ENCODE data around the gene MBNL1.
"Not testable (repeated sequence)": the region's sequence is repeated elsewhere in the genome, so short reads cannot be mapped to it uniquely, and the experiment has no call there.

The MBNL1 gene

GRCh38 chr3:152323834-152324233 is 55.1 kb downstream of the MBNL1 start:
- peak; percentile 69 for ATAC-seq (replicated peaks)
- peak overlapping the region; percentile 54 to 77 for H3K4me3 Mint-ChIP-seq
- H3K4me1 Mint-ChIP-seq (ENCODE audit: low read depth in 2 of 2), result peaks cover 53 to 65% of the 10 kb centered on the region in 2 donors
- no peaks in the 10 kb centered on the region for H3K27me3 Mint-ChIP-seq
- DNase-seq, result no peak
- peak overlapping the region; percentile 57 to 69 for H3K27ac Mint-ChIP-seq
- no peaks in the 10 kb centered on the region for H3K9me3 Mint-ChIP-seq
- peaks cover 47% of the 10 kb centered on the region for H3K36me3 Mint-ChIP-seq (ENCODE audit: insufficient read depth)

- Mint-ChIP-seq H3K27me3 (no peaks in the 10 kb centered on the region), H3K36me3 (ENCODE audit: insufficient read depth) (peaks cover 44% of the 10 kb centered on the region), H3K27ac (peak overlapping the region; percentile 57 to 69), H3K4me3 (peak overlapping the region; percentile 54 to 77), H3K9me3 (no peaks in the 10 kb centered on the region), H3K4me1 (ENCODE audit: low read depth in 2 of 2) (peaks cover 47 to 62% of the 10 kb centered on the region in 2 donors)
- DNase-seq, result no peak
- ATAC-seq (replicated peaks), result no peak
Measured at GRCh38 chr3:152325136-152325535, 56.4 kb downstream of the MBNL1 start.

GRCh38 chr3:152327203-152327602 is 58.5 kb downstream of the MBNL1 start:
- peaks cover 41% of the 10 kb centered on the region for H3K36me3 Mint-ChIP-seq (ENCODE audit: insufficient read depth)
- H3K4me3 Mint-ChIP-seq, result peak overlapping the region; percentile 40 to 43
- no peaks in the 10 kb centered on the region for H3K27me3 Mint-ChIP-seq
- H3K9me3 Mint-ChIP-seq, result no peaks in the 10 kb centered on the region
- ATAC-seq (replicated peaks) (no peak), DNase-seq (no peak)
- H3K4me1 Mint-ChIP-seq (ENCODE audit: low read depth in 2 of 2), result peaks cover 49 to 64% of the 10 kb centered on the region in 2 donors
- peak overlapping the region; percentile 7 to 41 for H3K27ac Mint-ChIP-seq

- Mint-ChIP-seq H3K4me3 (peak overlapping the region; percentile 1 to 64), H3K36me3 (ENCODE audit: insufficient read depth) (peaks cover 55% of the 10 kb centered on the region), H3K4me1 (ENCODE audit: low read depth in 2 of 2) (peaks cover 51 to 72% of the 10 kb centered on the region in 2 donors), H3K27ac (peak overlapping the region; percentile 64 to 82), H3K27me3 (no peaks in the 10 kb centered on the region), H3K9me3 (no peaks in the 10 kb centered on the region)
- no peak for ATAC-seq (replicated peaks)
- DNase-seq, result no peak
Measured at GRCh38 chr3:152328841-152329240, 60.1 kb downstream of the MBNL1 start.

- ATAC-seq (replicated peaks), result no peak
- no peaks in the 10 kb centered on the region for H3K27me3 Mint-ChIP-seq
- H3K4me1 Mint-ChIP-seq (ENCODE audit: low read depth in 2 of 2), result peaks cover 51 to 76% of the 10 kb centered on the region in 2 donors
- H3K4me3 Mint-ChIP-seq, result peak overlapping the region; percentile 28 to 43
- H3K36me3 Mint-ChIP-seq (ENCODE audit: insufficient read depth), result peaks cover 64% of the 10 kb centered on the region
- DNase-seq, result no peak
- no peaks in the 10 kb centered on the region for H3K9me3 Mint-ChIP-seq
- H3K27ac Mint-ChIP-seq, result peak overlapping the region; percentile 41 to 78
Measured at GRCh38 chr3:152330559-152330958, 61.8 kb downstream of the MBNL1 start.

GRCh38 chr3:152331018-152331541 is 62.4 kb downstream of the MBNL1 start:
- no peaks in the 10 kb centered on the region for H3K9me3 Mint-ChIP-seq

GRCh38 chr3:152331998-152332397 is 63.3 kb downstream of the MBNL1 start:
- Mint-ChIP-seq H3K9me3 (no peaks in the 10 kb centered on the region), H3K4me3 (peak overlapping the region; percentile 22 to 43)

More at GRCh38 chr3:152331018-152331541, 62.4 kb downstream of the MBNL1 start:
- no peaks in the 10 kb centered on the region for H3K27me3 Mint-ChIP-seq
- H3K27ac Mint-ChIP-seq, result peak overlapping the region; percentile 41 to 78
- H3K4me1 Mint-ChIP-seq (ENCODE audit: low read depth in 2 of 2), result peaks cover 47 to 76% of the 10 kb centered on the region in 2 donors
- no peak for ATAC-seq (replicated peaks)
- no peak for DNase-seq
- peak overlapping the region; percentile 22 to 43 for H3K4me3 Mint-ChIP-seq
- peaks cover 64% of the 10 kb centered on the region for H3K36me3 Mint-ChIP-seq (ENCODE audit: insufficient read depth)

GRCh38 chr3:152333928-152334327 is 65.2 kb downstream of the MBNL1 start:
- Mint-ChIP-seq H3K9me3 (no peaks in the 10 kb centered on the region), H3K4me1 (ENCODE audit: low read depth in 2 of 2) (peaks cover 44 to 78% of the 10 kb centered on the region in 2 donors), H3K36me3 (ENCODE audit: insufficient read depth) (peaks cover 66% of the 10 kb centered on the region), H3K27me3 (no peaks in the 10 kb centered on the region), H3K27ac (peak overlapping the region; percentile 78 to 82), H3K4me3 (peak overlapping the region; percentile 9 to 22)
- ATAC-seq (replicated peaks) (no peak), DNase-seq (no peak)

More at GRCh38 chr3:152331998-152332397, 63.3 kb downstream of the MBNL1 start:
- no peaks in the 10 kb centered on the region for H3K27me3 Mint-ChIP-seq
- H3K4me1 Mint-ChIP-seq (ENCODE audit: low read depth in 2 of 2), result peaks cover 48 to 74% of the 10 kb centered on the region in 2 donors
- DNase-seq, result no peak
- ATAC-seq (replicated peaks), result peak; percentile 61
- peak overlapping the region; percentile 78 to 82 for H3K27ac Mint-ChIP-seq
- H3K36me3 Mint-ChIP-seq (ENCODE audit: insufficient read depth), result peaks cover 60% of the 10 kb centered on the region

GRCh38 chr3:152334761-152335160 is 66.0 kb downstream of the MBNL1 start:
- DNase-seq (no peak), ATAC-seq (replicated peaks) (peak; percentile 16)
- Mint-ChIP-seq H3K27ac (peak overlapping the region; percentile 51 to 78), H3K4me3 (peak overlapping the region in 1 of 2 donors; percentile 9), H3K36me3 (ENCODE audit: insufficient read depth) (peaks cover 69% of the 10 kb centered on the region), H3K27me3 (no peaks in the 10 kb centered on the region), H3K4me1 (ENCODE audit: low read depth in 2 of 2) (peaks cover 45 to 80% of the 10 kb centered on the region in 2 donors), H3K9me3 (no peaks in the 10 kb centered on the region)

GRCh38 chr3:152335273-152335672 is 66.5 kb downstream of the MBNL1 start:
- peak overlapping the region; percentile 51 to 78 for H3K27ac Mint-ChIP-seq
- ATAC-seq (replicated peaks), result no peak
- H3K27me3 Mint-ChIP-seq, result no peaks in the 10 kb centered on the region
- no peak for DNase-seq
- H3K9me3 Mint-ChIP-seq, result no peaks in the 10 kb centered on the region
- H3K36me3 Mint-ChIP-seq (ENCODE audit: insufficient read depth), result peaks cover 74% of the 10 kb centered on the region
- peaks cover 49 to 82% of the 10 kb centered on the region in 2 donors for H3K4me1 Mint-ChIP-seq (ENCODE audit: low read depth in 2 of 2)
- H3K4me3 Mint-ChIP-seq, result peak overlapping the region in 1 of 2 donors; percentile 9

GRCh38 chr3:152337337-152337736 is 68.6 kb downstream of the MBNL1 start:
- not testable (repeated sequence) for H3K9me3 Mint-ChIP-seq; H3K27me3 Mint-ChIP-seq; ATAC-seq (replicated peaks); DNase-seq
- Mint-ChIP-seq H3K4me1 (ENCODE audit: low read depth in 2 of 2) (peaks cover 34 to 67% of the 10 kb centered on the region in 2 donors), H3K27ac (peak overlapping the region; percentile 16 to 78), H3K36me3 (ENCODE audit: insufficient read depth) (peaks cover 72% of the 10 kb centered on the region), H3K4me3 (peak overlapping the region in 1 of 2 donors; percentile 52)

- Mint-ChIP-seq H3K4me3 (peak overlapping the region; percentile 37 to 48), H3K4me1 (ENCODE audit: low read depth in 2 of 2) (peaks cover 27 to 66% of the 10 kb centered on the region in 2 donors)
- ATAC-seq (replicated peaks), result no peak
Measured at GRCh38 chr3:152338159-152338720, 69.5 kb downstream of the MBNL1 start.

GRCh38 chr3:152339881-152340505 is 71.3 kb downstream of the MBNL1 start:
- DNase-seq (no peak), ATAC-seq (replicated peaks) (no peak)
- H3K4me3 Mint-ChIP-seq, result no peak overlapping the region
- peak overlapping the region; percentile 10 to 75 for H3K27ac Mint-ChIP-seq
- H3K9me3 Mint-ChIP-seq, result no peaks in the 10 kb centered on the region
- H3K27me3 Mint-ChIP-seq, result no peaks in the 10 kb centered on the region
- peaks cover 69% of the 10 kb centered on the region for H3K36me3 Mint-ChIP-seq (ENCODE audit: insufficient read depth)
- peaks cover 26 to 60% of the 10 kb centered on the region in 2 donors for H3K4me1 Mint-ChIP-seq (ENCODE audit: low read depth in 2 of 2)

More at GRCh38 chr3:152338159-152338720, 69.5 kb downstream of the MBNL1 start:
- Mint-ChIP-seq H3K36me3 (ENCODE audit: insufficient read depth) (peaks cover 67% of the 10 kb centered on the region), H3K9me3 (no peaks in the 10 kb centered on the region), H3K27ac (peak overlapping the region; percentile 70 to 83), H3K27me3 (no peaks in the 10 kb centered on the region)
- DNase-seq, result no peak
